A549 (cell line): ENCODE data around the gene DAZAP1. TPM values are rescaled to one million over a fixed set of nuclear protein-coding genes. Genes with fewer than 3 reads are reported as not detected.

Experiments
- ATAC-seq, 2 experiments: fragments of 200-7000 bp in 1 of 2; fragments of >200 bp in 1 of 2; cut with Nextera tagmentation in 1 of 2; cut with Tn5 transposase in 1 of 2; 3 replicates each; pipeline versions ENCODE4 v1.8.0 to v1.9.1; 2018 to 2020; ENCODE audit warnings: mild to moderate bottlenecking in 1 of 2, moderate library complexity in 1 of 2
- CTCF ChIA-PET: fragments of 300-600 bp; sonication (Branson Sonifier 250); formaldehyde crosslinking; extraction: SDS; loops from one replicate; lab custom pipeline; 2021; ENCODE audit warnings: antibody characterized with exemption, inconsistent platforms; lab: Yijun Ruan, JAX
- POLR2A ChIA-PET: fragments of 350-600 bp; formaldehyde crosslinking; extraction: SDS; loops from one replicate; lab custom pipeline; 2021; ENCODE audit warnings: antibody characterized with exemption, inconsistent platforms; lab: Yijun Ruan, JAX
- DNase-seq, 2 experiments: peaks; one replicate each; pipeline versions ENCODE4 v3.0.0 to v3.0.0-alpha.2; 2011 to 2016; ENCODE audit warnings: low read depth in 1 of 2, low spot score in 1 of 2
- FAIRE-seq: peaks from 2 replicates; lab custom pipeline; 2011; peaks lifted over from hg19 to GRCh38; lab: Jason Lieb, UNC
- H3K27ac ChIP-seq, 2 experiments: fragments of >200 bp; sonication (Bioruptor Twin); formaldehyde crosslinking; 3 replicates each; pipeline ENCODE4 v1.5.1; 2016 to 2017
- H3K4me1 ChIP-seq: fragments of >200 bp; sonication (Bioruptor Twin); formaldehyde crosslinking; 3 replicates; pipeline ENCODE4 v1.6.1; 2016
- H3K4me2 ChIP-seq: fragments of >200 bp; sonication (Bioruptor Twin); formaldehyde crosslinking; 3 replicates; pipeline ENCODE4 v1.6.1; 2016
- H3K4me3 ChIP-seq: fragments of >200 bp; sonication (Bioruptor Twin); formaldehyde crosslinking; 3 replicates; pipeline ENCODE4 v1.5.1; 2016
- H3K9me3 ChIP-seq: fragments of >200 bp; sonication (Bioruptor Twin); formaldehyde crosslinking; 3 replicates; pipeline ENCODE4 v1.6.1; 2016
- CBX8 ChIP-seq: fragments of 200-600 bp; sonication (generic); IDR thresholded peaks from 2 replicates; pipeline ENCODE4 v1.6.1; 2016
- CHD2 ChIP-seq: fragments of 150-350 bp; IDR thresholded peaks from 2 replicates; pipeline ENCODE4 v1.6.1; 2014; ENCODE audit warnings: low read length; ENCODE audit not compliant: partially characterized antibody
- CHD4 ChIP-seq: fragments of 200-600 bp; sonication (generic); IDR thresholded peaks from 2 replicates; pipeline ENCODE4 v1.6.1; 2016; ENCODE audit warnings: antibody characterized with exemption, mild to moderate bottlenecking, borderline replicate concordance
- EP300 ChIP-seq, 2 experiments: fragments of >200 bp; sonication (Bioruptor Twin); formaldehyde crosslinking; IDR thresholded peaks; 2 replicates in 1 of 2; 3 replicates in 1 of 2; pipeline ENCODE4 v1.6.1; 2016 to 2017
- MAFK ChIP-seq: fragments of 450-650 bp; IDR thresholded peaks from 2 replicates; pipeline ENCODE4 v1.6.1; 2014; ENCODE audit not compliant: partially characterized antibody
- NR3C1 ChIP-seq: fragments of >200 bp; sonication (Bioruptor Twin); formaldehyde crosslinking; IDR thresholded peaks from 3 replicates; pipeline ENCODE4 v1.6.1; 2017
- RNF2 ChIP-seq: fragments of 200-600 bp; sonication (generic); IDR thresholded peaks from 2 replicates; pipeline ENCODE4 v1.6.1; 2016; ENCODE audit warnings: low read depth, mild to moderate bottlenecking, antibody characterized with exemption, moderate library complexity, borderline replicate concordance
- ZC3H11A ChIP-seq: fragments of 450-650 bp; IDR thresholded peaks from 2 replicates; pipeline ENCODE4 v1.6.1; 2014; ENCODE audit warnings: antibody characterized with exemption, mild to moderate bottlenecking
- ZFP36 ChIP-seq: fragments of 450-650 bp; IDR thresholded peaks from 2 replicates; pipeline ENCODE4 v1.6.1; 2014; ENCODE audit warnings: borderline replicate concordance; ENCODE audit not compliant: partially characterized antibody
- WGBS: methylation state at CpG from one replicate; pipeline ENCODE4 v1.1.6; 2017; ENCODE audit errors: missing lambda C conversion rate; 5-methylcytosine and 5-hydroxymethylcytosine counted together
- polyA plus RNA-seq, 4 experiments: library from polyadenylated mRNA; depleted of rRNA in 3 of 4; stranded (reverse); fragments of >200 nt; fragmentation: RNase III in 1 of 4; extraction: RNeasy Plus Mini Kit Qiagen cat#74134 plus additional on column Dnase treatment in 1 of 4; gene quantifications; 2 replicates in 3 of 4; 3 replicates in 1 of 4; pipeline ENCODE4 v1.2.3, GENCODE V29; 2011 to 2017
- TF ChIP-seq, protein P1 (sequence below): IDR thresholded peaks from 2 replicates; pipeline ENCODE4 v1.6.1; 2012; ENCODE audit warnings: low read depth, borderline replicate concordance
- TF ChIP-seq, protein P2 (sequence below): fragments of 150-350 bp; IDR thresholded peaks from 2 replicates; pipeline ENCODE4 v1.6.1; 2014; ENCODE audit warnings: low read depth, mild to moderate bottlenecking, low read length
- TF ChIP-seq, protein P3 (sequence below): IDR thresholded peaks from 2 replicates; pipeline ENCODE4 v1.6.1; 2012

DAZAP1 gene
- polyA plus RNA-seq, 2 of the 4 experiments (the other 2 are of a cell fraction) = 58.9 to 86.3 TPM

DNA sequence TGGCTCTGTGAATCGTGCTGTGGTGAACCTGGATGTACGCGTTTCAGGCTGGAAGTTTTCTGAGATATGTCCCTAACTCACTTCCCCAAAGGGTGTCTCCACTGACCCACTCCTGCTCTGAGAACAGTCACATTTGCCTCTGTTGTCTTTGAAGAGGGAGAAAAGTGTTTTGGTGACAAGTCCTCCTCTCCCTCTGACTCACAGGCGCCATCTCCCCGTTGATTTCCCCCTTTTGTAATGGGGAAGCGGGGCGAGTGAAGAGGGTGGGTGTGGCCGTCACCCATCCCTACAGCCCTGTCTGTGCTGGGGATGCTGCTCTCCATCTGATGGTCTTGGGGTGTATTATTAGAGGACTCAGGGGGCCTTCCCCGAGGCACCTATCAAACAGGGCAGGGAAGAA, 52.1 kb downstream of the DAZAP1 start:
- Histone ChIP-seq H3K4me2 (no peak overlapping the region), H3K27ac (no peak overlapping the region), H3K4me3 (no peak overlapping the region), H3K4me1 (peaks cover 6% of the 10 kb centered on the region; the same call in 1 of the 3 replicates), H3K9me3 (no peaks in the 10 kb centered on the region)
- DNase-seq = no peak
- no peak for ATAC-seq
- CTCF ChIA-PET = interaction anchor here (0.6 to 2.7 kb wide), 2 partner anchors 15 to 393 kb away, joined by 3 to 14 read pairs; no protein-coding TSS in a partner anchor
- no peak for FAIRE-seq
- 78% methylated on average over 9 of the region's 9 CpGs for WGBS
- no peak for TF ChIP-seq CHD4
- TF ChIP-seq ZC3H11A = no peak
- TF ChIP-seq, protein P1, sequence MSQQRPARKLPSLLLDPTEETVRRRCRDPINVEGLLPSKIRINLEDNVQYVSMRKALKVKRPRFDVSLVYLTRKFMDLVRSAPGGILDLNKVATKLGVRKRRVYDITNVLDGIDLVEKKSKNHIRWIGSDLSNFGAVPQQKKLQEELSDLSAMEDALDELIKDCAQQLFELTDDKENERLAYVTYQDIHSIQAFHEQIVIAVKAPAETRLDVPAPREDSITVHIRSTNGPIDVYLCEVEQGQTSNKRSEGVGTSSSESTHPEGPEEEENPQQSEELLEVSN = no peak
- no peak for TF ChIP-seq NR3C1
- TF ChIP-seq ZFP36 = no peak
- TF ChIP-seq, protein P2, sequence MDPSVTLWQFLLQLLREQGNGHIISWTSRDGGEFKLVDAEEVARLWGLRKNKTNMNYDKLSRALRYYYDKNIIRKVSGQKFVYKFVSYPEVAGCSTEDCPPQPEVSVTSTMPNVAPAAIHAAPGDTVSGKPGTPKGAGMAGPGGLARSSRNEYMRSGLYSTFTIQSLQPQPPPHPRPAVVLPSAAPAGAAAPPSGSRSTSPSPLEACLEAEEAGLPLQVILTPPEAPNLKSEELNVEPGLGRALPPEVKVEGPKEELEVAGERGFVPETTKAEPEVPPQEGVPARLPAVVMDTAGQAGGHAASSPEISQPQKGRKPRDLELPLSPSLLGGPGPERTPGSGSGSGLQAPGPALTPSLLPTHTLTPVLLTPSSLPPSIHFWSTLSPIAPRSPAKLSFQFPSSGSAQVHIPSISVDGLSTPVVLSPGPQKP = no peak
- POLR2A ChIA-PET = no interaction called here

DNA sequence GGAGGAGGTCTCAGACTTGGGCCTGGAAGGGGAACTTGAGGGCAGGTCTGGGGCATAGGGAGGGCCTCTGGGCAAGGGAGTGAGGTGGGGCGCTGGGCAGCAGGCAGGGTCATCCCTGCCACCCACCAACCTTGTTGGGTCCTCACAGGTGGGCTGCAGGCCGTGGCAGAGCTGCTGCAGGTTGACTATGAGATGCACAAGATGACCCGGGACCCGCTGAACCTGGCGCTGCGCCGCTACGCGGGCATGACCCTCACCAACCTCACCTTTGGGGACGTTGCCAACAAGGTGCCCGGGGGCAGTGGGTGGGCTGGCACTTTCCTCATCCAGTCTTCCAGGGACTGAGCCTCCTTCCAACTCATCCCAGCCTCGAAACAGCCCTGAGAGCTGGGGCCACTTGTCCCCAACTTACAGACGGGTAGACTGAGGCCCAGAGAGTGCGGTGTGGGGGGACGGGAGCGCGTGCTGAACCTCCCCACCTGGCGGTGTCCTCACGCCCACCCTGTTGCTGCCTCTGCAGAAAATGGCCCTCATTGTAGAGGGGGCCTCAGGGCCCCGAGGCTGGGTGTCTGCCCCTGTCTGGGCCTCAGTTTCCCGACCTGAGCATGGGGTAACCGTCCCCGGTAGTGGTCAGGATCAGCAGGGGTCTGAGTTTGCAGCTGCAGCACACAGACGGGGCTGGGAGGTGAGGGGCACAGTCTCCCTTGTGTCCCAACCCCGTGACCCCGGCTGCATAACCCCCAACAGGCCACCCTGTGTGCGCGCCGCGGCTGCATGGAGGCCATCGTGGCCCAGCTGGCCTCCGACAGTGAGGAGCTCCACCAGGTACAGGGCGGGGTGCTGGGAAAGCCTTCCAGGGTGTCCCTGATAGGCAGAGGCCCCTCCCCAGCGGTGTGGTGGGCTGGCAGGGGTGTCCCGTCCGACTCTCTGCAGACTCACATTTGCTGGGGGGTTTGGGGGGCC, 52.9 kb downstream of the DAZAP1 start:
- CTCF ChIA-PET = interaction anchor here (1.0 kb wide), 1 partner anchor 16 kb away, joined by 4 read pairs; no protein-coding TSS in a partner anchor
- Histone ChIP-seq H3K4me2 (no peak overlapping the region), H3K4me3 (no peak overlapping the region), H3K9me3 (no peaks in the 10 kb centered on the region), H3K4me1 (peaks cover 2% of the 10 kb centered on the region; the same call in 1 of the 3 replicates), H3K27ac (no peak overlapping the region)
- ATAC-seq (no peak), FAIRE-seq (no peak), DNase-seq (no peak)
- TF ChIP-seq, protein P3, sequence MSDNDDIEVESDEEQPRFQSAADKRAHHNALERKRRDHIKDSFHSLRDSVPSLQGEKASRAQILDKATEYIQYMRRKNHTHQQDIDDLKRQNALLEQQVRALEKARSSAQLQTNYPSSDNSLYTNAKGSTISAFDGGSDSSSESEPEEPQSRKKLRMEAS = no peak
- no peak for TF ChIP-seq RNF2
- TF ChIP-seq, protein P1 = no peak
- TF ChIP-seq EP300 (IDR thresholded peaks at IDR 0.05) = no peak
- WGBS = 89% methylated on average over 7 of the region's 36 CpGs
- POLR2A ChIA-PET = interaction anchor here (0.5 kb wide), 1 partner anchor 34 kb away, joined by 3 read pairs; no protein-coding TSS in a partner anchor

DNA sequence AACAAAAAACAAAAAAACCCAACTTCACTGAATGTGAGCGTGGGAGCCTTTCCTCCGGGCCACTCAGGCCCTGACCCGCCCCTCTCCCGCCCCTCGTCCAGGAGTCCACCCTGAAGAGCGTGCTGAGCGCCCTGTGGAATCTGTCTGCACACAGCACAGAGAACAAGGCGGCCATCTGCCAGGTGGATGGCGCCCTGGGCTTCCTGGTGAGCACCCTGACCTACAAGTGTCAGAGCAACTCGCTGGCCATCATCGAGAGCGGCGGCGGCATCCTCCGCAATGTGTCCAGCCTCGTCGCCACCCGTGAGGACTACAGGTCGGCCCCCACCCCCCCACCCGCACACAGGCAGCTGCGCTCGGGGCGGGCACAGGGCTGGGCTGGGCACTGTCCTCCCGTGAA, 54.5 kb downstream of the DAZAP1 start:
- POLR2A ChIA-PET = no interaction called here

DNA sequence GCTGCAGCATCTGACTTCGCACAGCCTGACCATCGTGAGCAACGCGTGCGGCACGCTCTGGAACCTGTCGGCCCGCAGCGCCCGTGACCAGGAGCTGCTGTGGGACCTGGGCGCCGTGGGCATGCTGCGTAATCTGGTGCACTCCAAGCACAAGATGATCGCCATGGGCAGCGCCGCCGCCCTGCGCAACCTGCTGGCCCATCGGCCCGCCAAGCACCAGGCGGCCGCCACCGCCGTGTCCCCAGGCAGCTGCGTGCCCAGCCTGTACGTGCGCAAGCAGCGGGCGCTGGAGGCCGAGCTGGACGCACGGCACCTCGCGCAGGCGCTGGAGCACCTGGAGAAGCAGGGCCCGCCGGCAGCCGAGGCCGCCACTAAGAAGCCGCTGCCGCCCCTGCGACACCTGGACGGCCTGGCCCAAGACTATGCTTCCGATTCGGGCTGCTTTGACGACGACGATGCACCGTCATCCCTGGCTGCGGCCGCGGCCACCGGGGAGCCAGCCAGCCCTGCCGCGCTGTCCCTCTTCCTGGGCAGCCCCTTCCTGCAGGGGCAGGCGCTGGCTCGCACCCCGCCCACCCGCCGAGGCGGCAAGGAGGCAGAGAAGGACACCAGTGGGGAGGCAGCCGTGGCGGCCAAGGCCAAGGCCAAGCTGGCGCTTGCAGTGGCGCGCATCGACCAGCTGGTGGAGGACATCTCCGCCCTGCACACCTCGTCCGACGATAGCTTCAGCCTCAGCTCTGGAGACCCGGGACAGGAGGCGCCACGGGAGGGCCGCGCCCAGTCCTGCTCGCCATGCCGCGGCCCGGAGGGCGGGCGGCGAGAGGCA, 58.0 kb downstream of the DAZAP1 start:
- WGBS = 92% methylated on average over 12 of the region's 83 CpGs
- H3K9me3 ChIP-seq = no peaks in the 10 kb centered on the region
- peaks cover 7% of the 10 kb centered on the region for H3K4me1 ChIP-seq
- TF ChIP-seq CHD2 (no peak), MAFK (no peak)
- TF ChIP-seq, protein P3 = no peak
- POLR2A ChIA-PET = interaction anchor here (1.1 kb wide), 1 partner anchor 13 kb away, joined by 3 read pairs; no protein-coding TSS in a partner anchor
- CTCF ChIA-PET = interaction anchor here (0.9 to 2.1 kb wide), 6 partner anchors 8 to 49 kb away, joined by 3 to 7 read pairs (median 3); no protein-coding TSS in a partner anchor
- DNase-seq (no peak), ATAC-seq (no peak), FAIRE-seq (no peak)
- no peak overlapping the region for H3K4me2 ChIP-seq
- H3K27ac ChIP-seq = no peak overlapping the region
- H3K4me3 ChIP-seq = no peak overlapping the region

More for the DNA sequence above, 54.5 kb downstream of the DAZAP1 start:
- no peak for TF ChIP-seq CBX8
- no peak overlapping the region for H3K4me2 ChIP-seq
- WGBS = 90% methylated on average over 9 of the region's 24 CpGs
- no peak overlapping the region for H3K4me3 ChIP-seq
- no peaks in the 10 kb centered on the region for H3K9me3 ChIP-seq
- no peak for ATAC-seq
- H3K4me1 ChIP-seq = no peaks in the 10 kb centered on the region
- no peak for DNase-seq
- H3K27ac ChIP-seq = no peak overlapping the region
- CTCF ChIA-PET = interaction anchor here (0.9 kb wide), 1 partner anchor 17 kb away, joined by 3 read pairs; no protein-coding TSS in a partner anchor
- FAIRE-seq = no peak
